RWPE1 (cell line): ENCODE results near the gene RDM1.

ENCODE experiments used
- CTCF ChIA-PET: fragments of 350-600 bp; sonication (Branson Sonifier 250); formaldehyde crosslinking; extraction: SDS; loops from one replicate; lab custom pipeline; 2021; lab: Yijun Ruan, JAX
- POLR2A ChIA-PET: fragments of 400-600 bp; formaldehyde crosslinking; extraction: SDS; loops from one replicate; lab custom pipeline; 2020; ENCODE audit warnings: antibody characterized with exemption; ENCODE audit not compliant: low non-redundant PET; lab: Yijun Ruan, JAX
- DNase-seq: peaks from one replicate; pipeline ENCODE4 v3.0.0; 2012; ENCODE audit warnings: low spot score
- H3K27ac ChIP-seq: fragments of 450-650 bp; 2 replicates; pipeline ENCODE4 v1.5.1; 2017
- CTCF ChIP-seq: fragments of 450-650 bp; conservative IDR thresholded peaks from 2 replicates; pipeline ENCODE4 v1.5.1; 2017; ENCODE audit warnings: low read depth, mild to moderate bottlenecking

RDM1 gene

GRCh38 chr17:35913609-35914008 lies 17.0 kb downstream of the RDM1 start:
- no peak for DNase-seq
- CTCF ChIA-PET, result interaction anchor here (0.7 kb wide), 1 partner anchor 17 kb away, joined by 3 read pairs; no protein-coding TSS in a partner anchor
- TF ChIP-seq CTCF, result no peak
- no peak overlapping the region for H3K27ac ChIP-seq
- POLR2A ChIA-PET, result no interaction called here

DNA sequence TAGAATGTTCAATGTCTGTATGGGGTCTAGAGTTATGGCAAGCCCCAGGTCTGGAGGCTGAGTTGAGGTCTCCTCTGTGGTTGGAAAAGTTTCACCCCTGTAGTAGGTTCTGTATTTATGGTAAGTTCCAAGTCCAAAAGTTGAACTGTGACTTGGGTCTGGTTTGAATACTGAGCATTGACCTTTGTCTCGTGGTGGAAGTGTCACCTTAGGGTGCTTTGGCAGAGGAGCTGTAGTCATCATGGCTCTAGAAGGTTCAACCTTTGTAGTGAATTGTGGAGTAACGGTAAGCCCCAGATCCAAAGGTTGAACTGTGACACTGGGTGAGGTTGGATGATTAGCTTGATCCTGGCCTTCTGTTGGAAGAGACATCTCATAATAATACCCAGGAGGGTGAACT lies 17.6 kb downstream of the RDM1 start:
- no peak overlapping the region for H3K27ac ChIP-seq
- TF ChIP-seq CTCF, result no peak
- no peak for DNase-seq
- CTCF ChIA-PET, result interaction anchor here (0.7 kb wide), 1 partner anchor 17 kb away, joined by 3 read pairs; no protein-coding TSS in a partner anchor
- POLR2A ChIA-PET, result no interaction called here

- POLR2A ChIA-PET, result no interaction called here
- CTCF ChIA-PET, result no interaction called here
- no peak overlapping the region for H3K27ac ChIP-seq
- TF ChIP-seq CTCF, result no peak
- no peak for DNase-seq
These were observed 18.1 kb downstream of the RDM1 start for GRCh38 chr17:35912339-35912912.

GRCh38 chr17:35909408-35909807 lies 21.2 kb downstream of the RDM1 start:
- ChIA-PET POLR2A (no interaction called here), CTCF (no interaction called here)
- H3K27ac ChIP-seq, result no peak overlapping the region
- DNase-seq, result no peak
- TF ChIP-seq CTCF, result no peak

GRCh38 chr17:35907691-35908090 lies 22.9 kb downstream of the RDM1 start:
- no peak overlapping the region for H3K27ac ChIP-seq
- TF ChIP-seq CTCF, result no peak
- no peak for DNase-seq
- CTCF ChIA-PET, result interaction anchor here (0.6 kb wide), 1 partner anchor 76 kb away, joined by 3 read pairs; no protein-coding TSS in a partner anchor
- POLR2A ChIA-PET, result no interaction called here

DNA sequence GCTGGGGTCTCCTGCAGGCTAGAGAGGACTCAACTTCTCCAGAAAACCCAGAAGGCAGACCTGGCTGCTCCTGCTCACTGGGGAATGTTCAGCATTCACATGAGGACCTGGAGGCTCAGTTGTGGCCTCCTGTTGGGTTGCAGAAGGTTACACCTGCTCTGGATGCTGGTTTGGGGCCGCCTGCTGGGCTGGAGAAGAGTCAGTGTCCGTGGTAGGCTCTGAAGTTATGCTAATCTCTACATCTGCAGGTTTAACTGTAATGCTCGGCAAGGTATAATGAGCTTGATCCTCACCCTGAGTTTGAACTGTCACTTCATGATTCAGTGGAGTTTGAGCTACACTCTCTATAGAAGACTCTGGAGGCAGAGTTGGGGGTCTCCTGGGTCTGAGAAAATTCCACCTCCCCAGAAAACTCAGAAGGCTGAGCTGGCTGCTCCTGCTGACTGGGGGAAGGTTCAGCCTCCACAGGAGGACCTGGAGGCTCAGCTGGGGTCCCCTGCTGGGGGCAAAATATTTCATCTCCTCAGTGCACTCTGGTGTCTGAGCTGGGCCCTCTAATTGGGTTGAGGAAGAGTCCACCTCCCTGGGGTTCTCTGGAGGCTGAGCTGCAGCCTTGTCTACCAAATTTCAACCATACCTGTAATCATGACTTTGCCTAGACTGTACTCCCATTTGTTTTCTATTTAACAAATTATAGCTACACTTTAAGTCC lies 23.5 kb downstream of the RDM1 start:
- no peak for DNase-seq
- TF ChIP-seq CTCF, result no peak
- ChIA-PET CTCF (no interaction called here), POLR2A (no interaction called here)
- H3K27ac ChIP-seq, result no peak overlapping the region
